ELF-1 (cell line): ENCODE data around the gene CORO1A.
A peak's percentile ranks its signal among the peaks of the same experiment; 100 is the strongest.
"Not testable (repeated sequence)": the region's sequence is repeated elsewhere in the genome, so short reads cannot be mapped to it uniquely, and the experiment has no call there.

Experiments
- DNase-seq: peaks from one replicate; pipeline ENCODE4 v3.0.0-alpha.2; 2016; ENCODE audit warnings: low read depth, low spot score

CORO1A gene

GRCh38 chr16:30183233-30184095, at the start of gene CORO1A:
Gene CORO1A, plus strand, starts transcription at chr16:30183602. Its CDS starts 1,608 bp downstream, at chr16:30185210.
- peak; percentile 89 for DNase-seq

- DNase-seq, result no peak
Measured at GRCh38 chr16:30136971-30137605, 46.3 kb upstream of the CORO1A start.

GRCh38 chr16:30137897-30138296, 45.5 kb upstream of the CORO1A start:
- DNase-seq, result no peak

- no peak for DNase-seq
Measured at GRCh38 chr16:30139583-30140481, 43.6 kb upstream of the CORO1A start.

- DNase-seq, result no peak
Measured at GRCh38 chr16:30141750-30142149, 41.7 kb upstream of the CORO1A start.

- peak; percentile 54 for DNase-seq
Measured at GRCh38 chr16:30142672-30143346, 40.6 kb upstream of the CORO1A start.

GRCh38 chr16:30143347-30143702, 40.1 kb upstream of the CORO1A start:
- DNase-seq, result no peak

DNA sequence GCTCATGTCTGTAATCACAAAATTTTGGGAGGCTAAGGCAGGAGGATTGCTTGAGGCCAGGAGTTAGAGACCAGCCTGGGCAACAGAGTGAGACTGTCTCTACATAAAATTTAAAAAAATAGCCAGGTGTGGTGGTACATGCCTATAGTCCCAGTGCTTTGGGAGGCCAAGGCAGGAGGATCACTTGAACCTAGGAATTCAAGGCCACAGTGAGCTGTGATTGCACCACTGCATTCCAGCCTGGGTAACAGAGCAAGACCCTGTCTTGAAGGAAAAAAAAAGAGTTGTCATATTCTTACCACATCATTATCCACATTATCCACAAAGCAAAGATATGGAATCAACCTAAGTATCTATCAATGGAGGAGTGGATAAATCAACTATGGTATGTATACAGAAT, 39.4 kb upstream of the CORO1A start:
- DNase-seq, result no peak

GRCh38 chr16:30144917-30145316, 38.5 kb upstream of the CORO1A start:
- no peak for DNase-seq

DNA sequence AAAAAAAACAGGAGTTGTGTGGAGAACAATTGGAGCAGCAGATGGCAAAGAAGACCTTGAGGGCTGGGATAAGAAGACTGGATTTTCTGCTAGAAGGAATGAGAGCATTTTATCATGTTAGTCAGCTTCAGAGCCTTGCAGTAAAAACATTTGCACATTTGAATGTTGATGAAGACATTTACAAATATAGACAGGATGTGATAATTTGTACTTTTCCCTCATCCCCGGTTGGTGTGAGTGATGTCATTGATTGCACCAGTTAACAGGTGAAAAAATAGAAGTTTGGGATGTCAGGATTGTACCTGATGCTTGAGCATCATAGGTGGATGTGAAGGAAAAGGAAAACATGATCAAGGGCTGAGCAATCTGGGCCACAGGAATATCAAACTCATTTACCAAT, 37.7 kb upstream of the CORO1A start:
- DNase-seq, result no peak

GRCh38 chr16:30147843-30148510, 35.4 kb upstream of the CORO1A start:
- DNase-seq, result no peak

DNA sequence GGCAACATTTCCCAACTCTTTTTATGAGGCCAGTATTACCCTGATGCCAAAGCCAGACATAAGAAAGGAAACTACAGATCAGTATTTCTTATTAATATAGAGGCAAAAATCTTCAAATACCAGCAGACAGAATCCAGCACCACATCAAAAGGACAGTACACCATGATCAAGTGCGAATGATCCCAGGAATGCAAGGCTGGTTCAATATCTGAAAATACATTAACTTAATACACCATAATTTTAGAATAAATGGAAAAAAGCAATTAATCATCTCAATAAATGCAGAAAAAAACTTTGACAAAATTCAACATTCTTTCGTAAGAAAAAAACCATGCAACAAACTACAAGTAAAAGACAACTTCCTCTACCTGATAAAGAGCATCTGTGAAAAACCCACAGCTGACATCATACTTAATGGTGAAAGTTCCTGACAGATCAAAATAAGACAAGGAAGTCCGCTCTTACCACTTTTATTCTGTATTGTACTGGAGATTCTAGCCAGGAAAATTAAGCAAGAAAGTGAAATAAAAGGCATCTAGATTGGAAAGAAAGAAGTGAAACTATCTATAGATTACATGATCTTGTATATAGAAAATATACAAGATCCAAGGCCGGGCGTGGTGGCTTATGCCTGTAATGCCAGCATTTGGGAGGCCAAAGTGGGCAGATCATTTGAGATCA, 34.0 kb upstream of the CORO1A start:
- no peak for DNase-seq

DNA sequence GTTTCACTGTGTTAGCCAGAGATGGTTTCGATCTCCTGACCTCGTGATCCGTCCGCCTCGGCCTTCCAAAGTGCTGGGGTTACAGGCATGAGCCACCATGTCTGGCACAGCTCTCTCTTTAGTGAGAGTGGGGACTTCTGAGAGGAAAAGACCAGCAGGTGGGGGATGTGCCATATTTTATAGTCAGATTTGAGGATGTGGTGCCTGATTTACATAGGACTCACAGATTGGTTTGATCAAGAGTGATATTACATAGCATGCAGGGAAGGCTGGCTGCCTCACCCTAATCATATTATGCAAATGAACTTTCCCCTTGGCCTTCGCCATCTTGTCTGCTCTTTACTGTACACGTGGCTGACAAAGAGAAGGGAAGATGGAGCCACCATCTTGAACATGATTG, 32.3 kb upstream of the CORO1A start:
- no peak for DNase-seq

GRCh38 chr16:30152517-30152916, 30.9 kb upstream of the CORO1A start:
- no peak for DNase-seq

- DNase-seq, result no peak
Measured at GRCh38 chr16:30155188-30155587, 28.2 kb upstream of the CORO1A start.

DNA sequence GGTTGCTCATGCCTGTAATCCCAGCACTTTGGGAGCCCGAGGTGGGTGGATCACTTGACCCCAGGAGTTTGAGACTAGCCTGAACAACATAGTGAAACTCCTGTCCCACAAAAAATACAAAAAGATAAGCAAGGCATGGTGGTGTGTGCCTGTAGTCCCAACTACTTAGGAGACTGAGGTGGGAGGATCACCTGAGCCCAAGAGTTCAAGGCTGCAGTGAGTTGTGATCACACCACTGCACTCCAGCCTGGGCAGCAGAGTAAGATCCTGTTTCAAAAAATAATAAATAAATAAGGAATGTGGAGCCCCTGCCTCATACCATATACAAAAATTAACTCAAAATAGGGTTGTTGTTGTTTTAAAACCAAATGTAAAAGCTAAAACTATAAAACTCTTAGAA, 26.2 kb upstream of the CORO1A start:
- no peak for DNase-seq

- no peak for DNase-seq
Measured at GRCh38 chr16:30163538-30163937, 19.9 kb upstream of the CORO1A start.

GRCh38 chr16:30166202-30166902, 17.1 kb upstream of the CORO1A start:
- DNase-seq, result no peak

GRCh38 chr16:30168746-30169145, 14.7 kb upstream of the CORO1A start:
- DNase-seq, result not testable (repeated sequence)

- DNase-seq, result not testable (repeated sequence)
Measured at GRCh38 chr16:30169416-30169815, 14.0 kb upstream of the CORO1A start.
